NCI-H2081 (cell line): Measurements from ENCODE around the gene RFX4.

Source experiments
- DNase-seq, 2 experiments: peaks; one replicate each; lab custom pipeline; 2025; lab: John Stamatoyannopoulos, UW

RFX4 gene

GRCh38 chr12:106766393-106766826, 183.6 kb downstream of the RFX4 start:
- no peak for DNase-seq

GRCh38 chr12:106767206-106767605, 184.4 kb downstream of the RFX4 start:
- no peak for DNase-seq

DNA sequence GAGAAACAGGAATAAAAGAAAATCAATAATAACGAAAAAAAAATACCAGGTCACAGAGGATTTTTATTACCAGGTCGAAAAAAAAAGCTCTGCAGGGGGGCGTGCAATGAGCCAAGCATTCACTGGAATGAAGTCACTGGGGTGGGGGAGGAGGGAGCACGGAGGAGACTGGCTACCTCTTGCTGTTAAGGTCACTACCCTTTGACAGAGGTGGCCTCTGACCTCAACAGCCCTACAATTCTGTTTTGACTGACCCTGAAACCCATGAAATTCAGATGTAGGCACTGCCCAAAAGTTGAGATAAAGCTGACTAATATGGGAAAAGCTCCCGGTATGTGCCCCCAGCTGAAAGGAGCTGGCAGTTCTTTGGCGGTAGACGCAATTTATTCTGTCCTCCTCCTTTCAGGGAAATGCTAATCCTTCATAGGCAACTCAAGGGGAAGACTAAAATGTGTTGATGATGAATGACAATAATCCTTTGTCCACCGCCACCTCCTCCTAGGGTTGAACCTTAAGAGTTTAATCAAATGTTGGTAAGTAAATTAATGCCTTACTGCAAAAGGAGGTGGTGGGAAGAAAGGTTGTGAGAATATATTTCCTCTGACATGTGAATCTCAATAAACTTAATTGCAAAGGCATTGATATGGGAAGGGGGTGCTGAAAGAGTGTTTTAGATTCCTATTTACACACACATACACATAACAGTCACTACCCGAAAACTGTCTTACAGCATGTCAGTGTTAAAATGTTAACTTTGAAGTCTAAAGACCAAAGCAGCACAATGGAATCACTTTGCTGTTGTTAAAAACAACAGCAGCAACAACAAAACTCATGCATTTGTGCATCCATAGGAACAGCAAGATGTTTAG, 185.4 kb downstream of the RFX4 start:
- DNase-seq, result no peak

DNA sequence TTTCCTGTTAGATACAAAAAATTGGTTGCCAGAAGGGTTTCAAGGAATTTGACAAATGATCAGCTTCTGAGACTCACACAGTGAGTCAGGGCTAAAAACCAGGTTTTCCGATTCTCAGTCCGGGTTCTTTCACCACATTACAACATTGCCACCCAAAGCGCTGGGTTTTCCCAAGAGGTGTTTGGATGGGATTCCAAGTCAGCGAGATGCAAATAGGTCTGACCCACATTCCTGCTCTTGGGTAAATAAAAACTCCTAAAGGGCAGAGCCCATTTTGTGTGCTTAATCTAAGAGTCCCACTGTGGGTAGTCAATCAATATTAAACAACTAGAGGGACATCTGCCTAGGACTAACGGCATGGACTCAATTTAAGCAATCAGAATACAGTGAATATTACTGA, 186.3 kb downstream of the RFX4 start:
- no peak for DNase-seq

DNA sequence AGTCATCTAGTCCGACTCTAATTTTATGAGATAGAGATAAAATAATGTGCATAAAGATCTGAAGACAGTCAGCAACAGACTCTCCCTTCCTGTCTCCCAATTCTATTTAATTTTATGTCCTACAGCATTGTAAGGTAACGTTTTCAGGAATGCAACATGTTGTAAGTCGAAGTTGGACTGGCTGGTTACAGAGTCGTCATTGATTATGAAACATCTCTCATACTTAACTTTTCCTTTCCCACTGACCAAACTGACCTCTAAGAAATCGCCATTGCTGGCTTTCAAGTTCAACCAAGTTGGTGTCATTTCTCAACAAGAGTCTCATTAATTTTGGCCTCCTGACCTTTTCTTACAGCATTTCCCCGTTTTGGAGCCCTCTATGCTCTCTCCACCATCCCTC, 186.7 kb downstream of the RFX4 start:
- DNase-seq, result no peak

DNA sequence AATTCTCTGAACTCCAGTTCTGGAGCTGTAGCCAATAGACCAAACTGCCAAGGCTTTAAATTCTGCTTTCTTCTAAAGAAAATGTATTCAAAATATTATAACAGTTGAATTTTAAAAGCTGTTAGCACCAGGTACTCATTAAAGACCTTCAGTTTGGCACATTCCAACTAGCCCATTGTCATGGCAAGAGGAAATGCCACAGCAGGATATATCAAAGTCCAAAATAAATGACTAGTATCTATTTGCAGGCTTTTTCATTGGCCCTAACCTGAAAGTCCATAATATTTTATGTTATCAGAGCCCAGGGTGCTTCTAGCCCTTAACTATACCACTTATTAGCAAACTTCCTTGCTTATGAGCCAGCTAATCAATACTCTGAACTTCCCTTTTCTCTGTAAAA, 188.6 kb downstream of the RFX4 start:
- no peak for DNase-seq

- no peak for DNase-seq
Observed at GRCh38 chr12:106773286-106774004, 190.6 kb downstream of the RFX4 start.

GRCh38 chr12:106774005-106774807, 191.4 kb downstream of the RFX4 start, which contains the start of gene RIC8B:
RIC8B (plus strand) TSS chr12:106774682; CDS start chr12:106774746, 64 bp downstream.
- DNase-seq, result peak; percentile 97 to 99

DNA sequence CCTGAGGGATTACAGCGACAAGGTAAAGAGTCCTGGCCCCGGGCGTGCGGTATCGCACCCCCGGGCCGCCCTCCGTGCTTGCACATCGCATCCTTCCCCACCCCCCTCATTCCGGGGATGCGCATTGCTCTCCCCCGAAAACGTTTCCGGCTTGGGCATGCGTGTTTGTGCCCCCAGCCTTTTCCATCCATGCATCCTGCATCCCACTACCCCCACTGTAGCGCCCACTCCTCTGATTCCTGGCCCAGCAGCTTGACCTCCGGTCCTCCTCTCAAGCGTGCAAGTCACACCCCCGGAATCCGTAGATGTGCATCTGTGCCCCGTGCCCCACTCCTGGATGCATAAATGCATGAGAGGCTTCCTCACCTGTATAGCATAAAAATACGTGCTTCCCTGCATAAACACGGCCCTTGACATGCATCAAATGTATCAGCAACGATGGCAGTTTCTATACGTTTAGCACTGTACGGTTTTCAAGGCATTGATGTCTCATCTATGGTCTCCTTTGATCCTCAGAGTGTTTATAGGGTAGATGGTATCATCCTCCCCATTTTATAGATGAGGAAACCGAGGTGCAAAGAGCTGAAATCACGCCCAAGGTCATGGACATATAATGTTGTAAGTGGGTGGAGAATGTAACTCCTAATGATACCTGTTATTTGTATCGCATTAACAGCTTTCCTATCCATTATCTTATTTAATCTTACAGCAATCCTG, 192.2 kb downstream of the RFX4 start:
- DNase-seq, result peak in 1 of 2 experiments; percentile 52

GRCh38 chr12:106776897-106777296, 194.1 kb downstream of the RFX4 start:
- no peak for DNase-seq

DNA sequence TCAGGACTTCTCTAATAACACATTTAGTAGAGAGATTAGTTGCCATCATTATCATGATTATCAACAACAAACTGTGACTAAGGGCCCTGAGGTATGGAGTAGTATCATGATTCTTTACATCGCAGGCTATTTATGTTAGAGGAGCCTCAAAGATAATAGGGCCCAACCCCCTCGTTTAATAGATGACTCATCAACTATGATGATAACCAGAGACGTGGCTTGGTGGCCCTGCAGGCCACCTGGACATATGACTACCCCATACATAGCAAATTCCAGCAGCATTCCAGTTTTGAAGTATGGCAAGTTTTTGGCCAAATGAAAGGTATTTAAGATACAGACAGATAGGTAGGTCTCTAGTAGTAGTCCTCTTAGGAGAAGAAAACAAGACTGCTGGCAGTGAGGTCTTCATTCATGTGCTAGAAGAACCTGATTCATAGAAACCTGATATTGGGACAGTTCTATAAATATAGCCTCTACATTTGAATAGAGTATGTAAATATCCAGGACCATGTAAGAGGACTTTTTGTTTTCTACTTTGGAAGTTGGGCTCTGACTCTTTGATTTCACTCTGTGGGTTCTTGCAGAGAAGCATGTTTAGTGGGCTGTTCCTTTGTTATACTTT, 197.3 kb downstream of the RFX4 start:
- peak in 1 of 2 experiments; percentile 22 for DNase-seq

- no peak for DNase-seq
Observed at GRCh38 chr12:106782619-106783018, 199.8 kb downstream of the RFX4 start.

GRCh38 chr12:106783515-106783914, 200.7 kb downstream of the RFX4 start:
- no peak for DNase-seq

DNA sequence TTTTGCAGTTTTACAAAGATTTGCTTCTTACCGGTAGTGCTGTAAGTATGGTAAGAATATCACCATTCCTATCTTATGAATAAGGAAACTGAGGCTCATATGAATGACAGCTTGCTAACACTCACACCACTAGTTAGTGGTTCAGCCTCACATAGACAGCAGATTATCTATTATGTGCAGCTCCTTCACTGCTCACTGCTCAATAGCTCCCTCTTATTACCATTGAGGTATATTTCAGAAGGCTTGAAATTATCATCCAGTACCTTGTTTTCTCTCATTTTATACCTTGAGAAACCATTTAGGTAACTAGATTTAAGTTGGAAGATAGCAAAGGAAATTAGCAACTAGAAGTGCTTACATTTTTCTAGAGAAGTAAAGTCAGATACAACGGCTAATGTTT, 207.2 kb downstream of the RFX4 start:
- DNase-seq, result peak; percentile 36 to 83

GRCh38 chr12:106791531-106791930, 208.7 kb downstream of the RFX4 start:
- DNase-seq, result peak; percentile 85 to 95

GRCh38 chr12:106794369-106794768, 211.6 kb downstream of the RFX4 start:
- no peak for DNase-seq

DNA sequence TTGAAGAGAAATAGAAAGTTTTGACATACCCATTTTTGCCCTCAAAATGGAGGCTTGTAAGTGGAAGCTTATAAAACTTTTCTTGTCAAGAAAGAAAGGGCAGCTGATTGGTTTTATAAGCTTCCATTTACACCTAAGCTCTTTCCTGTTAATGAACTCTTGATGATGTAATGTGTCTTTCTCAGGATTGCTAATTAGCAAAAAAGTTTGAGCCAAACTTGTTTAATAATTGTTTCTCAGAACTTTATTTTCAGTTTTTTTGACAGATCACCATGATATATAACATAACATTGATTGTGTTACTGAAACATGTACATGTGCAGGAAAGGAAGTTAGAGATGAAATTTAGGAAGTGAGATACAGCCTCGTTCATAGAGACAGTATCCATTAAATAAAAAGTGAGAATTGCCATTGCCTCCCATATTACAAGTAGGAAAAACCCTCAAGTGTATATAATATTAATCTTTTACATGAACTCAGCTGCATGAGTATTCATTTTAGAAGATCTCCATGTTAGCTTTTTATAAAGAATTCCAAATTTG, 218.4 kb downstream of the RFX4 start:
- DNase-seq, result no peak

DNA sequence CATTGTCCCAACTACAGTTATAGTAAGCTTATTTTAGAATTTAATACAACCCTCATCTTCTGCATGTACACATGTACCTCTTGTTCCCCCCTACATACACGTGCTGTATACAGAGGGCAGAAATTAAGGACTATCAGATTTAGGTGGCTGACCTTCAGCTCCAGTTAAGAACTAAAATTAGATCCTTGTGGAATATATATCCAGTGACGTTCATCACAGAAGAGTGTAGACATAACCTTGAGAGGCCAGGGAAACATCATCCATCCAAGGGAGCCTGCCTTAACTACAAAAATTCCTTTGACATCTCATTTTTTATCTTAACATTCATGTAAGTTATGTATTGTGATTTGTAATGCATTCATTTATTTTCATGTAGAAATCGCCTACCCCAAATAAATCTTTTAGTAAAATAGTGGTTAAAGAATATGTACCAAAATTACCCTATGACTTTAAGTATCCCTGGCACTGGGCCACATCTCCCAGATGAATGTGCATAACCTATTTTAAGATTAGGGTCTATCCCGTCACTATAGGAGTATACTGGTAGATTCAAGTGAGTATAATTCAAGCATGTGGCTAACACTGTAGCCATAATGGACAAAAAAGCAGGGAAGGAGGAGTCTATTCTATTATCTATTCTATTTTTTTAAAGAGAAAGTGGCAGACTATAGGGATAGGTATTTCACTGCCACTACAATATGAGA, 219.2 kb downstream of the RFX4 start:
- no peak for DNase-seq

GRCh38 chr12:106804668-106805067, 221.9 kb downstream of the RFX4 start:
- DNase-seq, result no peak
